ENCODE data around the gene MXRA7.

DNA sequence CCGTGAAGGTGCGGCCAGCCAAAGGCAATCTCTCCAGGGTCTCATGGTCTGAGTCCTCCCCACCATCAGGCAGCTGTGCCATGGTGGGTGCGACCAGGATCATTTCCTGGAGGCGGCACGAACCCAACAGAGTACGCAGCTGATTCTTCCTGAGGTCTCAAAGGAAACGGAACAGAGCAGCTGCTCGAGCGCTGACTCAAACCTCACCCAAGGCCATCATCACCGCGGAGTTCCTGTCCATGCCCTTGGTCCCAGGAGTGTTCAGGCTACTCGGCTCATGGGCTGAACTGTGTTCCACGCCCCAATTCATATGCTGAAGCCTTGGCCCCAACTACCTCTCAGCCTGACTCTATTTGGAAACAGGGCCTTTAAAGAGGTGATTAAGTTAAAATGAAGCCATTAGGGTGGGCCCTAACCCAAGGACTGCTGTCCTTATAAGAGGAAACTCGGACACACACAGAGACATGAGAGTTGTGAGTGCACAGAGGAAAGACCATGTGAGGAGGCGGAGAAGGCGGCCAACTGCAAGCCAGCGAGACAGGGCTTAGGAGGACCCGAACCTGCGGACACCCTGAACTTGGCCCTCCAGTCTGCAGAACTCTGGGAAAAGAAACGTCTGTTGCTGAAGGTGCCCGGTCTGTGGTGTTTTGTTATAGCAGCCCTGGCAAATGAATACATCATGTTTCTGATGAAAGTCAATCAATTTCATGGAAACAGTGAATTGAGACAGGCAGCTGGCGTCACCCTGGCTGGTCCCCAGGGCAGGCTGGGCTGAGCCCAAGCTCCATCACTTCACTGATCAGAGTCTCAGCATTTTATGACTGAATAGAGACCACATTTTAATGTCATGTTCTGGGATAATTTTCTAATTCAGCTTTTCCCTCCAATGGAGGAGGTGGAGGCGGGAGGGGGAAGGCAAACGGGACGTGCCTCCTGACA lies 13.7 kb downstream of the MXRA7 start:
- TF ChIP-seq POLR2A (IDR thresholded peaks at IDR 0.05), result no peak
- TF ChIP-seq, protein P1, sequence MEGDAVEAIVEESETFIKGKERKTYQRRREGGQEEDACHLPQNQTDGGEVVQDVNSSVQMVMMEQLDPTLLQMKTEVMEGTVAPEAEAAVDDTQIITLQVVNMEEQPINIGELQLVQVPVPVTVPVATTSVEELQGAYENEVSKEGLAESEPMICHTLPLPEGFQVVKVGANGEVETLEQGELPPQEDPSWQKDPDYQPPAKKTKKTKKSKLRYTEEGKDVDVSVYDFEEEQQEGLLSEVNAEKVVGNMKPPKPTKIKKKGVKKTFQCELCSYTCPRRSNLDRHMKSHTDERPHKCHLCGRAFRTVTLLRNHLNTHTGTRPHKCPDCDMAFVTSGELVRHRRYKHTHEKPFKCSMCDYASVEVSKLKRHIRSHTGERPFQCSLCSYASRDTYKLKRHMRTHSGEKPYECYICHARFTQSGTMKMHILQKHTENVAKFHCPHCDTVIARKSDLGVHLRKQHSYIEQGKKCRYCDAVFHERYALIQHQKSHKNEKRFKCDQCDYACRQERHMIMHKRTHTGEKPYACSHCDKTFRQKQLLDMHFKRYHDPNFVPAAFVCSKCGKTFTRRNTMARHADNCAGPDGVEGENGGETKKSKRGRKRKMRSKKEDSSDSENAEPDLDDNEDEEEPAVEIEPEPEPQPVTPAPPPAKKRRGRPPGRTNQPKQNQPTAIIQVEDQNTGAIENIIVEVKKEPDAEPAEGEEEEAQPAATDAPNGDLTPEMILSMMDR (IDR thresholded peaks at IDR 0.05), result no peak
